Keratinocyte (primary cell): ENCODE results near the gene SDC1. TPM values are rescaled to one million over a fixed set of nuclear protein-coding genes. Genes with fewer than 3 reads are reported as not detected.
A peak's percentile ranks its signal among the peaks of the same experiment; 100 is the strongest.

Experiments used
- DNase-seq: peaks from one replicate; pipeline ENCODE4 v3.0.0-alpha.2; 2011; ENCODE audit warnings: low read depth, missing footprints, low spot score
- FAIRE-seq: peaks from 2 replicates; lab custom pipeline; 2011; peaks lifted over from hg19 to GRCh38; lab: Jason Lieb, UNC
- H2AFZ ChIP-seq: 2 replicates; pipeline ENCODE4 v1.6.0; 2012; ENCODE audit warnings: low read length, control low read depth, inconsistent platforms; ENCODE audit not compliant: control insufficient read depth
- H3K27ac ChIP-seq: 2 replicates; pipeline ENCODE4 v1.5.1; 2011; ENCODE audit warnings: low read length; ENCODE audit not compliant: control insufficient read depth, insufficient read depth
- H3K27me3 ChIP-seq: 3 replicates; pipeline ENCODE4 v1.6.0; 2011; ENCODE audit warnings: low read length; ENCODE audit not compliant: control insufficient read depth, insufficient read depth; ENCODE audit errors: extremely low read depth
- H3K36me3 ChIP-seq, 2 experiments: 2 replicates in 1 of 2; 3 replicates in 1 of 2; pipeline ENCODE4 v1.5.1; 2011; ENCODE audit warnings: low read length in 2 of 2, mild to moderate bottlenecking in 1 of 2; ENCODE audit not compliant: control insufficient read depth in 2 of 2, insufficient read depth in 2 of 2; ENCODE audit errors: extremely low read depth in 1 of 2
- H3K4me1 ChIP-seq: 3 replicates; pipeline ENCODE4 v1.5.1; 2011; ENCODE audit warnings: low read length; ENCODE audit not compliant: control insufficient read depth, insufficient read depth; ENCODE audit errors: extremely low read depth
- H3K4me2 ChIP-seq: 3 replicates; pipeline ENCODE4 v1.6.0; 2011; ENCODE audit warnings: low read depth, low read length; ENCODE audit not compliant: control insufficient read depth, insufficient read depth; ENCODE audit errors: extremely low read depth
- H3K4me3 ChIP-seq, 3 experiments: fragments of 200-600 bp in 1 of 3; sonication (generic) in 1 of 3; 2 replicates in 2 of 3; 3 replicates in 1 of 3; pipeline ENCODE4 v1.5.1; 2011 to 2016; ENCODE audit warnings: low read length in 3 of 3, mild to moderate bottlenecking in 3 of 3, control low read depth in 2 of 3, inconsistent platforms in 1 of 3, low read depth in 1 of 3, mixed read lengths in 1 of 3, mixed run types in 1 of 3, moderate library complexity in 1 of 3; ENCODE audit not compliant: control insufficient read depth in 2 of 3, insufficient read depth in 2 of 3; ENCODE audit errors: extremely low read depth in 1 of 3
- H3K79me2 ChIP-seq: 2 replicates; pipeline ENCODE4 v1.6.0; 2012; ENCODE audit warnings: low read length; ENCODE audit not compliant: control insufficient read depth, insufficient read depth
- H3K9ac ChIP-seq: 3 replicates; pipeline ENCODE4 v1.6.0; 2011; ENCODE audit warnings: low read length; ENCODE audit not compliant: control insufficient read depth, insufficient read depth; ENCODE audit errors: extremely low read depth
- H3K9me1 ChIP-seq: 3 replicates; pipeline ENCODE4 v1.6.0; 2011; ENCODE audit warnings: low read length; ENCODE audit not compliant: control insufficient read depth, insufficient read depth; ENCODE audit errors: extremely low read depth
- H3K9me3 ChIP-seq: 2 replicates; pipeline ENCODE4 v1.5.1; 2012; ENCODE audit warnings: low read depth, low read length; ENCODE audit not compliant: control insufficient read depth
- H4K20me1 ChIP-seq: 3 replicates; pipeline ENCODE4 v1.6.0; 2011; ENCODE audit warnings: low read length; ENCODE audit not compliant: control insufficient read depth, insufficient read depth; ENCODE audit errors: extremely low read depth
- EZH2 ChIP-seq: IDR thresholded peaks from one replicate; pipeline ENCODE4 v1.6.1; 2012; ENCODE audit warnings: inconsistent platforms, mild to moderate bottlenecking, low read length, moderate library complexity
- dilution Hi-C: fragments of 300-500 bp; cut with MboI; formaldehyde crosslinking; loops from one replicate; pipeline ENCODE4 v1.7.0; 2020; ENCODE audit warnings: low sequenced_read_pairs; ENCODE audit not compliant: extremely low pct_ligation_motif_present
- polyA plus RNA-seq, 5 experiments: library from polyadenylated mRNA; depleted of rRNA in 3 of 5; stranded (reverse) in 3 of 5; stranded (forward) in 1 of 5; unstranded in 1 of 5; fragments of >200 nt; gene quantifications; 1 replicate in 1 of 5; 2 replicates in 3 of 5; 3 replicates in 1 of 5; pipeline versions ENCODE4 v1.2.1 to v1.2.3, GENCODE V29; 2011 to 2012; ENCODE audit warnings: missing spikeins in 2 of 5, low read depth in 1 of 5, low replicate concordance in 1 of 5
- TF ChIP-seq, protein P1 (sequence below), 3 experiments: IDR thresholded peaks in 1 of 3; conservative IDR thresholded peaks in 1 of 3; optimal IDR thresholded peaks in 1 of 3; 2 replicates in 2 of 3; 3 replicates in 1 of 3; pipeline versions ENCODE3 to v1.5.1; 2011; ENCODE audit warnings: low read length in 3 of 3, mild to moderate bottlenecking in 3 of 3, moderate library complexity in 2 of 3, control low read depth in 1 of 3, inconsistent platforms in 1 of 3; ENCODE audit not compliant: insufficient read depth in 2 of 3; ENCODE audit errors: extremely low read depth in 1 of 3

Gene SDC1
- polyA plus RNA-seq, 1 donor (not counting 4 experiments of a cell fraction or from before 2014, with no cell fraction given), result 696 TPM

DNA sequence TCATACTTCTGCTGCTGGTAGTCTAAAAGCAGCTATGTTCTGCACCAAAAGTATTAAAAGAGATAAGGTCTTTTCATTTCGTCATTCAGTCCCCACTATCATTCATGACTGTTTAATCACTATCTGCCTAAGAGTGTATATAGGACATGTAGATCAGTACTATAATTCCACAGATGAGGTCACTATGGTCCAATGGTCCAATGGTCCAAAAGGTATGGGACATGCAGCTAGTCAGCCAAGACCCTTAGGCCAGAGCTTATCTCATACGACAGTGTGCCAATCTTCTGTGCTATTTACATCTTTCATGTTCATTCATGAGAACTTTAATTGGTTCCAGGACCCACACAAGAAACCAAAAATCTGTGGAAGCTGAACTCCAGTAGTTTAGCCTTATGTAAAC is 42.6 kb upstream of the SDC1 start:
- peak; percentile 29 for FAIRE-seq
- Histone ChIP-seq H3K4me2 (no peak overlapping the region), H3K36me3 (peaks cover 1 to 10% of the 10 kb centered on the region in 2 experiments), H3K4me3 (no peak overlapping the region), H3K27ac (no peak overlapping the region), H3K9me1 (no peaks in the 10 kb centered on the region), H3K9me3 (no peaks in the 10 kb centered on the region), H2AFZ (no peak overlapping the region), H3K9ac (no peak overlapping the region), H3K27me3 (no peaks in the 10 kb centered on the region), H3K79me2 (no peaks in the 10 kb centered on the region), H3K4me1 (no peaks in the 10 kb centered on the region), H4K20me1 (no peaks in the 10 kb centered on the region)
- dilution Hi-C loops, result no loop called here
- no peak for TF ChIP-seq EZH2
- TF ChIP-seq, protein P1, sequence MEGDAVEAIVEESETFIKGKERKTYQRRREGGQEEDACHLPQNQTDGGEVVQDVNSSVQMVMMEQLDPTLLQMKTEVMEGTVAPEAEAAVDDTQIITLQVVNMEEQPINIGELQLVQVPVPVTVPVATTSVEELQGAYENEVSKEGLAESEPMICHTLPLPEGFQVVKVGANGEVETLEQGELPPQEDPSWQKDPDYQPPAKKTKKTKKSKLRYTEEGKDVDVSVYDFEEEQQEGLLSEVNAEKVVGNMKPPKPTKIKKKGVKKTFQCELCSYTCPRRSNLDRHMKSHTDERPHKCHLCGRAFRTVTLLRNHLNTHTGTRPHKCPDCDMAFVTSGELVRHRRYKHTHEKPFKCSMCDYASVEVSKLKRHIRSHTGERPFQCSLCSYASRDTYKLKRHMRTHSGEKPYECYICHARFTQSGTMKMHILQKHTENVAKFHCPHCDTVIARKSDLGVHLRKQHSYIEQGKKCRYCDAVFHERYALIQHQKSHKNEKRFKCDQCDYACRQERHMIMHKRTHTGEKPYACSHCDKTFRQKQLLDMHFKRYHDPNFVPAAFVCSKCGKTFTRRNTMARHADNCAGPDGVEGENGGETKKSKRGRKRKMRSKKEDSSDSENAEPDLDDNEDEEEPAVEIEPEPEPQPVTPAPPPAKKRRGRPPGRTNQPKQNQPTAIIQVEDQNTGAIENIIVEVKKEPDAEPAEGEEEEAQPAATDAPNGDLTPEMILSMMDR (optimal IDR thresholded peaks at IDR 0.05 in 1 of 3, IDR thresholded peaks at IDR 0.05 in 1 of 3, conservative IDR thresholded peaks at IDR 0.05 in 1 of 3; ENCODE audit: extremely low read depth in 1 of 3, insufficient read depth in 2 of 3, low read length in 3 of 3), result no peak
- DNase-seq, result no peak

DNA sequence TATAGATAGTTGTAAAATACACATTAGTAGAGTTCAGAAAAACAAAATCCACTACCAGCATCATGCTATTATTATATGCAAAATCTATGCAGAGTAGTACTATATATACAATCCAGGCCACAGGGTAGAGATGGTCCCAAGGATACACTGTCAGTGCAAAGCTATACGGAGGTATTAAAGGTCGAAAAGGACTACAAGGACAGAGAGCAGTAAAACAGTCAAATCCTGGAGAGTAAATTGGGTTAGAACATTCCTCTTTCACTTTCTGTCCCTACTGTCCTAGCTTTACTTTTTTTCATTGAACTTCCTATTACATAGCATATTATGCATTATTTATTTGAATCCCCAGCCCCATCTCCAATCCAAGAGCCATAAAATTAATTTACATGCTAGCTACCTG is 39.7 kb upstream of the SDC1 start:
- no peaks in the 10 kb centered on the region for H3K9me3 ChIP-seq
- H3K36me3 ChIP-seq, result peaks cover 2 to 16% of the 10 kb centered on the region in 2 experiments
- dilution Hi-C loops, result no loop called here

More for the DNA sequence above, 39.7 kb upstream of the SDC1 start:
- DNase-seq (no peak), FAIRE-seq (no peak)
- Histone ChIP-seq H3K79me2 (peaks cover 2% of the 10 kb centered on the region), H4K20me1 (no peaks in the 10 kb centered on the region), H3K4me1 (no peaks in the 10 kb centered on the region), H3K27ac (no peak overlapping the region), H3K27me3 (no peaks in the 10 kb centered on the region), H3K4me2 (no peak overlapping the region), H3K4me3 (no peak overlapping the region), H3K9ac (no peak overlapping the region), H2AFZ (no peak overlapping the region), H3K9me1 (no peaks in the 10 kb centered on the region)
- TF ChIP-seq, protein P1 (optimal IDR thresholded peaks at IDR 0.05 in 1 of 3, IDR thresholded peaks at IDR 0.05 in 1 of 3, conservative IDR thresholded peaks at IDR 0.05 in 1 of 3; ENCODE audit: extremely low read depth in 1 of 3, insufficient read depth in 2 of 3, low read length in 3 of 3), result no peak
- no peak for TF ChIP-seq EZH2
